Nephron progenitor cell (in vitro differentiated cells): Measurements from ENCODE around the gene LRRC7.
"Not testable (repeated sequence)": the region's sequence is repeated elsewhere in the genome, so short reads cannot be mapped to it uniquely, and the experiment has no call there.

ENCODE experiments used
- DNase-seq: peaks from one replicate; pipeline ENCODE4 v3.0.0; 2021
- H3K27ac Mint-ChIP-seq: 2 replicates; pipeline ENCODE4 v1.8.0; 2021; ENCODE audit warnings: mild to moderate bottlenecking, moderate library complexity, mixed read lengths
- H3K27me3 Mint-ChIP-seq: 2 replicates; pipeline ENCODE4 v1.8.0; 2021; ENCODE audit warnings: mild to moderate bottlenecking, low read depth, mixed read lengths; ENCODE audit not compliant: poor library complexity
- H3K36me3 Mint-ChIP-seq: 2 replicates; pipeline ENCODE4 v1.8.0; 2021; ENCODE audit warnings: low read depth, mixed read lengths
- H3K4me1 Mint-ChIP-seq: 2 replicates; pipeline ENCODE4 v1.8.0; 2021; ENCODE audit warnings: mixed read lengths
- H3K4me3 Mint-ChIP-seq: 2 replicates; pipeline ENCODE4 v1.8.0; 2021; ENCODE audit warnings: mild to moderate bottlenecking, moderate library complexity, mixed read lengths
- H3K9me3 Mint-ChIP-seq: 2 replicates; pipeline ENCODE4 v1.8.0; 2021; ENCODE audit warnings: mild to moderate bottlenecking, moderate library complexity, mixed read lengths
- TF ChIP-seq, protein P1 (sequence below): fragments of 200-600 bp; sonication (generic); IDR thresholded peaks from 2 replicates; pipeline ENCODE4 v1.5.0; 2021; ENCODE audit warnings: antibody characterized with exemption

LRRC7 gene

DNA sequence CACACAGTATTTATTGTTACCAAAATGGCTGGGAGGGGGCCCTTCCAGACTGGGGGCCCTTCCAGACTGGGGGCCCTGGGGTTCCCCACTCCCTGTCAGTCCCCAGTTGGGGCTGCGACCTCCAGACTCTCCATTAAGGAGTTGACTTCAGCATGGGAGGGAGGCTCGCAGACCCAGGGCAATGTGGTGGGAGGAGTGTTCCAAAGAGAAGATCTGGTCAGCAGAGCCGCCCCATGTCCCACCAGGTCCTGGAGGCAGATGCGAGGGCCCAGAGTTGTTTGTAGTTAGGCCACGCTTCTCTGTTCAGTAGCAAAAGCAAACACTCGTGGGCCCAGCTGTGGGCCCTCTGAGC, 352.2 kb downstream of the LRRC7 start:
- no peak for DNase-seq
- H3K4me1 Mint-ChIP-seq = peaks cover 4% of the 10 kb centered on the region
- no peaks in the 10 kb centered on the region for H3K9me3 Mint-ChIP-seq
- H3K36me3 Mint-ChIP-seq = no peaks in the 10 kb centered on the region
- TF ChIP-seq, protein P1, sequence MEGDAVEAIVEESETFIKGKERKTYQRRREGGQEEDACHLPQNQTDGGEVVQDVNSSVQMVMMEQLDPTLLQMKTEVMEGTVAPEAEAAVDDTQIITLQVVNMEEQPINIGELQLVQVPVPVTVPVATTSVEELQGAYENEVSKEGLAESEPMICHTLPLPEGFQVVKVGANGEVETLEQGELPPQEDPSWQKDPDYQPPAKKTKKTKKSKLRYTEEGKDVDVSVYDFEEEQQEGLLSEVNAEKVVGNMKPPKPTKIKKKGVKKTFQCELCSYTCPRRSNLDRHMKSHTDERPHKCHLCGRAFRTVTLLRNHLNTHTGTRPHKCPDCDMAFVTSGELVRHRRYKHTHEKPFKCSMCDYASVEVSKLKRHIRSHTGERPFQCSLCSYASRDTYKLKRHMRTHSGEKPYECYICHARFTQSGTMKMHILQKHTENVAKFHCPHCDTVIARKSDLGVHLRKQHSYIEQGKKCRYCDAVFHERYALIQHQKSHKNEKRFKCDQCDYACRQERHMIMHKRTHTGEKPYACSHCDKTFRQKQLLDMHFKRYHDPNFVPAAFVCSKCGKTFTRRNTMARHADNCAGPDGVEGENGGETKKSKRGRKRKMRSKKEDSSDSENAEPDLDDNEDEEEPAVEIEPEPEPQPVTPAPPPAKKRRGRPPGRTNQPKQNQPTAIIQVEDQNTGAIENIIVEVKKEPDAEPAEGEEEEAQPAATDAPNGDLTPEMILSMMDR = no peak
- no peaks in the 10 kb centered on the region for H3K27me3 Mint-ChIP-seq
- H3K4me3 Mint-ChIP-seq = no peak overlapping the region
- no peak overlapping the region for H3K27ac Mint-ChIP-seq

DNA sequence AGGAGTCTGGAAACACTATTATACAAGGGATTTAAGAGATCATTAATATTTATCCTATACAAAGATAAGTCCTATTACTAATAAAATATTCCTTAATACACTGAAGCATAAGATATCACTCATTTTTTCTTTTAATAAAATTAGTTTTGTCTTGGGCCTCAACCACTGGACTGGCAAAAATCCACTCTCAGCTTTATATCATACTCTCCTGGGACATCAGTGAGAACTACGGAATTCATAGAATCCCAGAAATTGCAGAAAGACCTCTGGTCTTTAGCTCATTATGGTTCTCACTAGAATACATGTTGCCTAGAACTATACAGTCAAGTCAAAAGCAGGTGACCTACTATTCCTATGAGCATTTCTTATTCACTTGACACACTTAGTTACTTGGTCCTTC, 352.7 kb downstream of the LRRC7 start:
- no peaks in the 10 kb centered on the region for H3K36me3 Mint-ChIP-seq

DNA sequence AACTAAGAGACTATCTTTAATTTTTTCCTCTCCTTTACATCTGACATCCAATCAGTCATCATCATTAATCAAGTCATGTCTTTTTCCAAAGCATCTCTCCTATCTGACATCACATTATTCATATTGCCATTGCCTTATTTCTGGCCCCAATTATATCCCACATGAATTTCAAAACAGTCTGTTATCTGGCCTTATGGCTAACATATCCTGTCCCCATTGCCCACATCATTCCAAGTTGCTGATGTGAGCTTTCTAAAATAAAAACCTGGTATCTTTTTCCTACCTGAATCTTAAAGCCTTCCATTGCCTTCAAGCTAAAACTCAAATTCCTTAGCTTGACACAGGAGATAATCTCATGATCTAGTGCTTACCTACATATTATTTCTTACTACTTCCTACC, 353.8 kb downstream of the LRRC7 start:
- TF ChIP-seq, protein P1 = no peak
- Mint-ChIP-seq H3K9me3 (peaks cover 1% of the 10 kb centered on the region), H3K27ac (no peak overlapping the region), H3K4me1 (no peaks in the 10 kb centered on the region), H3K36me3 (no peaks in the 10 kb centered on the region), H3K27me3 (no peaks in the 10 kb centered on the region), H3K4me3 (no peak overlapping the region)
- DNase-seq = no peak

More for the DNA sequence above, 352.7 kb downstream of the LRRC7 start:
- H3K4me3 Mint-ChIP-seq = no peak overlapping the region
- H3K27me3 Mint-ChIP-seq = no peaks in the 10 kb centered on the region
- DNase-seq = no peak
- no peak overlapping the region for H3K27ac Mint-ChIP-seq
- TF ChIP-seq, protein P1 = no peak
- H3K9me3 Mint-ChIP-seq = no peaks in the 10 kb centered on the region
- H3K4me1 Mint-ChIP-seq = no peaks in the 10 kb centered on the region

DNA sequence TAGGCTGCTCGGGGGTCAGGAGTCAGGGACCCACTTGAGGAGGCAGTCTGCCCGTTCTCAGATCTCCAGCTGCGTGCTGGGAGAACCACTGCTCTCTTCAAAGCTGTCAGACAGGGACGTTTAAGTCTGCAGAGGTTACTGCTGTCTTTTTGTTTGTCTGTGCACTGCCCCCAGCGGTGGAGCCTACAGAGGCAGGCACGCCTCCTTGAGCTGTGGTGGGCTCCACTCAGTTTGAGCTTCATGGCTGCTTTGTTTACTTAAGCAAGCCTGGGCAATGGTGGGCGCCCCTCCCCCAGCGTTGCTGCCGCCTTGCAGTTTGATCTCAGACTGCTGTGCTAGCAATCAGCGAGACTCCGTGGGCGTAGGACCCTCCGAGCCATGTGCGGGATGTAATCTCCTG, 360.5 kb downstream of the LRRC7 start:
- not testable (repeated sequence) for H3K4me3 Mint-ChIP-seq, H3K4me1 Mint-ChIP-seq, DNase-seq, H3K27me3 Mint-ChIP-seq, H3K36me3 Mint-ChIP-seq, H3K27ac Mint-ChIP-seq
- peaks cover 24% of the 10 kb centered on the region for H3K9me3 Mint-ChIP-seq

DNA sequence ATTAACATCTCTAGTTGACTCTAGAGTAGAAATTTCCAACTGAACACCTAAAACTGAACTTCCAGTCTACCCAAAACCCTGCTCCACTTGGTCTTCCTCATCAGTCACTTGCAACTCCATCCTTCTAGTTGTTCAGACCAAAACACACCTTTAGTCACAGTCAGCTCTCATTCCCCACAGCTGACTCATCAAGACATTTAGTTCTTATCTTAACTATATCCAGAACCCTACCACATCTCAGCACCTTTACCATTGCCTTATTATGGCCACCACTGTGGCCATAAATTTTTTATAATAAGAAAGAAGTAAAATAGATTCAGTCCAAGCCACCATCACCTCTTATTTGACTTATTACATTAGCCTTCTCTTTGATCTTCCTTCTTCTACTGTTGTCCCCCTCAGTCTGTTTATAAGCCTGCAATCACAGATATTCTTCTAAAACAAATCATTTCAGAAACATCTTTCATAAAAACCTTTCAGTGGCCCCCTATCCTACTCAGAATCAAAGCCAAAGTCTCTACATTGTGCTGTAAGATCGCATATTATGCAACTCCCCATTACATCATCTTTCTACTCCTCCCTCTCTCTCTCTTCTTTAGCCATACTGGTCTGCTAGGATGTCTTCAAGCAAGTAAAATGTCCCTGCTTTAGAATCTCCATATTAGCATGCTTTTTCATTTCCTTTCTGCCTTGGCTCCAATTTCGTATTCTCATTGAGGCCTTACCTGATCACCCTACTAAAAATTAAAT, 361.8 kb downstream of the LRRC7 start:
- H3K27ac Mint-ChIP-seq = no peak overlapping the region
- no peaks in the 10 kb centered on the region for H3K36me3 Mint-ChIP-seq
- peaks cover 24% of the 10 kb centered on the region for H3K9me3 Mint-ChIP-seq
- H3K4me3 Mint-ChIP-seq = no peak overlapping the region
- TF ChIP-seq, protein P1 = no peak
- no peak for DNase-seq
- no peaks in the 10 kb centered on the region for H3K27me3 Mint-ChIP-seq
- no peaks in the 10 kb centered on the region for H3K4me1 Mint-ChIP-seq

DNA sequence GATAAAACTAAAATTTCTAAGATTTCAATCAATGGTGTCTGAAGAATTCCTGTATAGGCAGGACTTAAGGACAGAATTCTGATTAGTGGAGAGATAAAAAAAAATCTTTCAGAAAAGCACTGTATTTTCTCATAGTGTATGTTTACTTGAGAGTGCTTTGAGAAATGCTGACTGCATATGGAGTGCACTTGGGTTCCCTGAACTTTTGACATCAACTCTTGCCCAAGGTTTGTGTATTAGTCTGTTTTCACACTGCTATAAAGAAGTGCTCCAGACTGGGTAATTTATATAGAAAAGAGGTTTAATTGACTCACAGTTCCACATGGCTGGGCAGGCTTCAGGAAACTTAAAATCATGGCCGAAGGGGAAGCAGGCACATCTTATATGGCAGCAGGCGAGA, 362.7 kb downstream of the LRRC7 start:
- TF ChIP-seq, protein P1 = no peak
- H3K27ac Mint-ChIP-seq = no peak overlapping the region
- no peaks in the 10 kb centered on the region for H3K27me3 Mint-ChIP-seq
- H3K4me3 Mint-ChIP-seq = no peak overlapping the region
- no peaks in the 10 kb centered on the region for H3K36me3 Mint-ChIP-seq
- no peaks in the 10 kb centered on the region for H3K4me1 Mint-ChIP-seq
- peaks cover 24% of the 10 kb centered on the region for H3K9me3 Mint-ChIP-seq
- no peak for DNase-seq
